ENCODE data around the gene KIF16B.

The KIF16B gene

GRCh38 chr20:16392346-16392745, 180.9 kb downstream of the KIF16B start:
- DNase-seq, result no peak

- DNase-seq, result no peak
These were observed 182.3 kb downstream of the KIF16B start for GRCh38 chr20:16390991-16391390.

- DNase-seq, result no peak
These were observed 184.5 kb downstream of the KIF16B start for GRCh38 chr20:16388731-16389130.

- no peak for DNase-seq
These were observed 185.6 kb downstream of the KIF16B start for GRCh38 chr20:16387666-16388065.

GRCh38 chr20:16385891-16386290, 187.4 kb downstream of the KIF16B start:
- no peak for DNase-seq

GRCh38 chr20:16385462-16385861, 187.8 kb downstream of the KIF16B start:
- no peak for DNase-seq

- no peak for DNase-seq
These were observed 191.8 kb downstream of the KIF16B start for GRCh38 chr20:16381444-16381843.

GRCh38 chr20:16378712-16379370, 194.4 kb downstream of the KIF16B start:
- no peak for DNase-seq

- DNase-seq, result no peak
These were observed 195.1 kb downstream of the KIF16B start for GRCh38 chr20:16378122-16378521.

- DNase-seq, result no peak
These were observed 203.8 kb downstream of the KIF16B start for GRCh38 chr20:16369441-16369840.

- DNase-seq, result peak; percentile 10
These were observed 204.5 kb downstream of the KIF16B start for GRCh38 chr20:16368645-16369292.

- DNase-seq, result no peak
These were observed 205.2 kb downstream of the KIF16B start for GRCh38 chr20:16367948-16368560.

GRCh38 chr20:16366529-16366928, 206.7 kb downstream of the KIF16B start:
- no peak for DNase-seq

GRCh38 chr20:16364320-16364687, 208.9 kb downstream of the KIF16B start:
- DNase-seq, result no peak

GRCh38 chr20:16363506-16364319, 209.5 kb downstream of the KIF16B start:
- no peak for DNase-seq

- DNase-seq, result no peak
These were observed 210.6 kb downstream of the KIF16B start for GRCh38 chr20:16362642-16363041.

GRCh38 chr20:16360668-16361067, 212.6 kb downstream of the KIF16B start:
- DNase-seq, result no peak

- DNase-seq, result no peak
These were observed 219.8 kb downstream of the KIF16B start for GRCh38 chr20:16353417-16353781.

- DNase-seq, result no peak
These were observed 220.4 kb downstream of the KIF16B start for GRCh38 chr20:16352751-16353416.

- no peak for DNase-seq
These were observed 220.9 kb downstream of the KIF16B start for GRCh38 chr20:16352321-16352720.

GRCh38 chr20:16351415-16351814, 221.8 kb downstream of the KIF16B start:
- no peak for DNase-seq

GRCh38 chr20:16350465-16350864, 222.8 kb downstream of the KIF16B start:
- peak; percentile 41 for DNase-seq

Data from fibroblast of skin of right biceps (primary cell).